Measurements from ENCODE around the gene DCPS. TPM values are rescaled to one million over a fixed set of nuclear protein-coding genes. Genes with fewer than 3 reads are reported as not detected.

Gene DCPS
- total and polyA plus RNA-seq, 7 donors: 7.6 to 30.0 (median 9.7) TPM

GRCh38 chr11:126267650-126268049 lies 36.2 kb upstream of the DCPS start:
- DNase-seq: no peak
- no peaks in the 10 kb centered on the region for H3K27me3 ChIP-seq
- H3K4me1 ChIP-seq: peaks cover 0 to 24% (median 16%) of the 10 kb centered on the region in 4 donors
- TF ChIP-seq POLR2A (IDR thresholded peaks at IDR 0.05) (no peak), EP300 (IDR thresholded peaks at IDR 0.05) (no peak), POLR2AphosphoS5 (IDR thresholded peaks at IDR 0.05) (no peak)
- TF ChIP-seq, protein P1, sequence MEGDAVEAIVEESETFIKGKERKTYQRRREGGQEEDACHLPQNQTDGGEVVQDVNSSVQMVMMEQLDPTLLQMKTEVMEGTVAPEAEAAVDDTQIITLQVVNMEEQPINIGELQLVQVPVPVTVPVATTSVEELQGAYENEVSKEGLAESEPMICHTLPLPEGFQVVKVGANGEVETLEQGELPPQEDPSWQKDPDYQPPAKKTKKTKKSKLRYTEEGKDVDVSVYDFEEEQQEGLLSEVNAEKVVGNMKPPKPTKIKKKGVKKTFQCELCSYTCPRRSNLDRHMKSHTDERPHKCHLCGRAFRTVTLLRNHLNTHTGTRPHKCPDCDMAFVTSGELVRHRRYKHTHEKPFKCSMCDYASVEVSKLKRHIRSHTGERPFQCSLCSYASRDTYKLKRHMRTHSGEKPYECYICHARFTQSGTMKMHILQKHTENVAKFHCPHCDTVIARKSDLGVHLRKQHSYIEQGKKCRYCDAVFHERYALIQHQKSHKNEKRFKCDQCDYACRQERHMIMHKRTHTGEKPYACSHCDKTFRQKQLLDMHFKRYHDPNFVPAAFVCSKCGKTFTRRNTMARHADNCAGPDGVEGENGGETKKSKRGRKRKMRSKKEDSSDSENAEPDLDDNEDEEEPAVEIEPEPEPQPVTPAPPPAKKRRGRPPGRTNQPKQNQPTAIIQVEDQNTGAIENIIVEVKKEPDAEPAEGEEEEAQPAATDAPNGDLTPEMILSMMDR (IDR thresholded peaks at IDR 0.05): no peak
- peak overlapping the region; percentile 74 to 91 (median 80) for H3K4me3 ChIP-seq
- 60 to 78% methylated on average over 6 of the region's 6 CpGs for WGBS, 2 donors
- peak overlapping the region; percentile 82 to 92 (median 90) for H3K27ac ChIP-seq
- H3K9me3 ChIP-seq: no peaks in the 10 kb centered on the region
- H3K36me3 ChIP-seq: peaks cover 18 to 47% (median 37%) of the 10 kb centered on the region in 4 donors
- intact Hi-C loops (cut with DNase I): loop anchor here (2.0 to 10.0 kb wide), 3 partner anchors 57 to 673 kb away; partner anchors contain the start of genes CDON, FAM118B, RPUSD4 and STT3A

DNA sequence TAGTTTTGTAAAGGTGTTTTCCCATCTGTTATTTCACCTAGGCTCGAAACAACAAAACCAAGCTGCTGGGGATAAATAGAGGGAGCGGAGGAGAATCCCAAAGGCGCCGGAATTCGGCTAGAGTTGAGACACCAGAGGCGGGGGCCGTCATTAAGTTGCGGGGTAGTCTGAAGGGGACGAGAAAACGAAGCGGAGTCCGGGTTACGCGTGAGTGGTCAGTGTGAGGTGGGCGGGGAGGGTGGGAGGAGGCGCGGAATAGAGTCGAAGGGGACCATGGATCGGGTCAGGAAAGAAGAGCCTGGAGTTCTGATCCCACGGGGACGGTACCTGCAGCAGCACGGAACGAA lies 35.5 kb upstream of the DCPS start:
- intact Hi-C loops (cut with DNase I): loop anchor here (2.0 to 10.0 kb wide), 3 partner anchors 58 to 674 kb away; partner anchors contain the start of genes CDON, FAM118B, RPUSD4 and STT3A
- Histone ChIP-seq H3K4me3 (peak overlapping the region; percentile 74 to 91 (median 80)), H3K36me3 (peaks cover 14 to 46% (median 33%) of the 10 kb centered on the region in 4 donors), H3K27me3 (no peaks in the 10 kb centered on the region), H3K9me3 (no peaks in the 10 kb centered on the region), H3K4me1 (peaks cover 0 to 24% (median 16%) of the 10 kb centered on the region in 4 donors), H3K27ac (peak overlapping the region; percentile 82 to 92 (median 90))
- no peak for TF ChIP-seq POLR2A (IDR thresholded peaks at IDR 0.05)
- TF ChIP-seq POLR2AphosphoS5 (IDR thresholded peaks at IDR 0.05): no peak
- TF ChIP-seq, protein P1 (IDR thresholded peaks at IDR 0.05): no peak
- TF ChIP-seq EP300 (IDR thresholded peaks at IDR 0.05): no peak
- 0 to 1% methylated on average over 23 of the region's 23 CpGs for WGBS, 2 donors
- DNase-seq: peak; percentile 70

DNA sequence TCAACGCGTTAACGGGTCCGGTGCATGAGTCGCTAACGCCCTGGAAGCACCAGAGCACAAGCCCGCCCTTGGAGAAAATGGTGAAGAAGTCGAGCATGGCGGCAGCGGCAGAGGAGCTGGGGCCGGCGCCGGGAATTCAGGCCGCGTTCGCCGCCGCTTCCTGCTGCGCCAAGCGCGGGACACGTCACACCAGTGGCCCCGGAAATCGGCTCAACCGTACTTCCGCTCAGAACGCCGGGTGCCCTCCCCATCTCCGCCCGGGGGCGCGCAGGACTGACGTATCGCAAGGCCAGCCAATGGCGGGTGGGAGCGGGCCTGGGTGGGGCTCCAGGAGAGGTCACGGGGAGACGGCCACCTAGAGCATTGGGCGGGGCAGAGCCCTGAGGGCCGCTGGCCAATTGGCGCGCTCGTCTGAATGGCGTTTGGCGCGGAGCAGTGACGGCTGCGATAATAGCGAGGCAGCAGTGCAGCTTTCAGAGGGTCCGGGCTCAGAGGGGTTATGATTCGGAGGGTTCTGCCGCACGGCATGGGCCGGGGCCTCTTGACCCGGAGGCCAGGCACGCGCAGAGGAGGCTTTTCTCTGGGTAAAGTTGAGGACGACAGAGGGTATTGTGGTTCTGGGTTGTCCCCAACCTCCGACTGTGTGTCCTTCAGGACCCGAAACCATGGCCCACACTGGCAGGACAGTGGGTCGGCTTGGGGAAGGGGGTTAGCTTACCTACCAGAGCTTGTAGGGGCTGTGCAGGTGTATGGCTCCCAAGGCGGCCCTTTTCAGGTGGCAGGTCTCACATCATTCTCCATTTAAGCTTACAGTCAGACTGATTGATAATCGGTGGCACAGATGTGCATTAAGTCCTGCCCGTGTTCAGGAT lies 34.9 kb upstream of the DCPS start, which contains the start of the genes FOXRED1 and SRPRA:
FOXRED1 (plus strand) TSS at position 447 of the 872 bp plus-strand sequence; CDS start at position 500, 53 bp downstream.
SRPRA (minus strand) TSS at position 188 of the 872 bp plus-strand sequence; CDS start at position 97, 91 bp downstream.
- peak within 1 kb of the TSS; percentile 74 to 91 (median 80) for H3K4me3 ChIP-seq
- intact Hi-C loops (cut with DNase I): loop anchor here (2.0 to 10.0 kb wide), 3 partner anchors 58 to 674 kb away; partner anchors contain the start of genes CDON, FAM118B, RPUSD4 and STT3A
- WGBS, 2 donors: 0% methylated on average over 64 of the region's 64 CpGs
- H3K36me3 ChIP-seq: peaks cover 11 to 46% (median 27%) of the 10 kb centered on the region in 4 donors
- peaks cover 0 to 24% (median 16%) of the 10 kb centered on the region in 4 donors for H3K4me1 ChIP-seq
- peak; percentile 100 for DNase-seq
- peak within 1 kb of the TSS; percentile 82 to 92 (median 90) for H3K27ac ChIP-seq
- TF ChIP-seq POLR2AphosphoS5 (IDR thresholded peaks at IDR 0.05): peak; percentile 89 to 96 (median 91)
- TF ChIP-seq, protein P1 (IDR thresholded peaks at IDR 0.05): no peak
- peak; percentile 70 to 75 for TF ChIP-seq POLR2A (IDR thresholded peaks at IDR 0.05)
- peak in 2 of 4 donors; percentile 75 to 79 for TF ChIP-seq EP300 (IDR thresholded peaks at IDR 0.05)
- H3K27me3 ChIP-seq: no peaks in the 10 kb centered on the region
- no peaks in the 10 kb centered on the region for H3K9me3 ChIP-seq

DNA sequence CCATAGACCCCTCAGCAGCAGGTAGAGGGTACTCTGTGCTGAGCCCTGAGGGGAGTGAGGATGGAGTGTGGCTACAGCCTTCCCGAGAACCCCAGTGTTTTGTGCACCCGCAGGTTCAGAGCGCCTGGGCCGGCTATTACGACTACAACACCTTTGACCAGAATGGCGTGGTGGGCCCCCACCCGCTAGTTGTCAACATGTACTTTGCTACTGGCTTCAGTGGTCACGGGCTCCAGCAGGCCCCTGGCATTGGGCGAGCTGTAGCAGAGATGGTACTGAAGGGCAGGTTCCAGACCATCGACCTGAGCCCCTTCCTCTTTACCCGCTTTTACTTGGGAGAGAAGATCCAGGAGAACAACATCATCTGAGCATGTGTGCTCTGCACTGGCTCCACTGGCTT lies 26.5 kb upstream of the DCPS start:
- H3K4me3 ChIP-seq: no peak overlapping the region
- peaks cover 0 to 7% (median 6%) of the 10 kb centered on the region in 4 donors for H3K4me1 ChIP-seq
- no peaks in the 10 kb centered on the region for H3K9me3 ChIP-seq
- 89 to 95% methylated on average over 11 of the region's 11 CpGs for WGBS, 2 donors
- intact Hi-C loops (cut with DNase I): no loop called here
- no peaks in the 10 kb centered on the region for H3K27me3 ChIP-seq
- no peak for DNase-seq
- H3K27ac ChIP-seq: no peak overlapping the region
- no peak for TF ChIP-seq POLR2AphosphoS5 (IDR thresholded peaks at IDR 0.05)
- TF ChIP-seq POLR2A (IDR thresholded peaks at IDR 0.05): no peak
- TF ChIP-seq, protein P1 (IDR thresholded peaks at IDR 0.05): no peak
- TF ChIP-seq EP300 (IDR thresholded peaks at IDR 0.05): no peak
- H3K36me3 ChIP-seq: peaks cover 0 to 51% (median 22%) of the 10 kb centered on the region in 4 donors

Data from sigmoid colon (tissue), 7 donors.